Suprapubic skin (tissue), 3 donors: ENCODE measurements around the gene ZC3H7B.

Experiments
- POLR2A ChIP-seq, 2 donors: fragments of 450-650 bp; IDR thresholded peaks; one replicate each; pipeline ENCODE4 v1.6.1; 2017; ENCODE audit warnings: antibody characterized with exemption in 2 of 2, mild to moderate bottlenecking in 2 of 2, moderate library complexity in 2 of 2
- TF ChIP-seq, protein P1 (sequence below), 2 donors: fragments of 200-600 bp in 1 of 2; fragments of 450-650 bp in 1 of 2; sonication (generic) in 1 of 2; IDR thresholded peaks; one replicate each; pipeline ENCODE4 v1.5.1; 2016 to 2019; ENCODE audit warnings: antibody characterized with exemption in 2 of 2, mild to moderate bottlenecking in 1 of 2, moderate library complexity in 1 of 2

DNA sequence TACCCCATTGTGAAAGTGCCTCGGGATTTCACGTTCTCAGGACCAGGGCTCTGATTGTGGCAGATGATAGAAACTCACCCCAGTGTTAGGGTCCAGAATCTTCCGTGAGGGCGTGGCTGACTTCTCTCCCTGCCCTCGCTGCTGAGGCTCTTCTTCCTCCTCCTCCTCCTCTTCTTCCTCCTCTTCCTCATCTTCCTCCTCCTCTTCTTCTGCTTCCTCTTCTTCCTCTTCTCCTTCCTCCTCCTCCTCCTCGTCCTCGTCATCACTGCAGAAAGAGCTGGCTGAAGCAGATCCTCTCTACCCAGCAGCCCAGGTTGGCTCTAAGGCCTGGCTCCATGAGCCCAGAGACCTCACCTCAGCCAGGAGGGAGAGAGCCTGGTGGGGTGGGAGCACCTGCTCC, 47.1 kb upstream of the ZC3H7B start:
- TF ChIP-seq, protein P1, sequence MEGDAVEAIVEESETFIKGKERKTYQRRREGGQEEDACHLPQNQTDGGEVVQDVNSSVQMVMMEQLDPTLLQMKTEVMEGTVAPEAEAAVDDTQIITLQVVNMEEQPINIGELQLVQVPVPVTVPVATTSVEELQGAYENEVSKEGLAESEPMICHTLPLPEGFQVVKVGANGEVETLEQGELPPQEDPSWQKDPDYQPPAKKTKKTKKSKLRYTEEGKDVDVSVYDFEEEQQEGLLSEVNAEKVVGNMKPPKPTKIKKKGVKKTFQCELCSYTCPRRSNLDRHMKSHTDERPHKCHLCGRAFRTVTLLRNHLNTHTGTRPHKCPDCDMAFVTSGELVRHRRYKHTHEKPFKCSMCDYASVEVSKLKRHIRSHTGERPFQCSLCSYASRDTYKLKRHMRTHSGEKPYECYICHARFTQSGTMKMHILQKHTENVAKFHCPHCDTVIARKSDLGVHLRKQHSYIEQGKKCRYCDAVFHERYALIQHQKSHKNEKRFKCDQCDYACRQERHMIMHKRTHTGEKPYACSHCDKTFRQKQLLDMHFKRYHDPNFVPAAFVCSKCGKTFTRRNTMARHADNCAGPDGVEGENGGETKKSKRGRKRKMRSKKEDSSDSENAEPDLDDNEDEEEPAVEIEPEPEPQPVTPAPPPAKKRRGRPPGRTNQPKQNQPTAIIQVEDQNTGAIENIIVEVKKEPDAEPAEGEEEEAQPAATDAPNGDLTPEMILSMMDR (IDR thresholded peaks at IDR 0.05) = no peak
- no peak for TF ChIP-seq POLR2A (IDR thresholded peaks at IDR 0.05)
